MCF 10A (cell line): ENCODE measurements around the gene LIG1. TPM values are rescaled to one million over a fixed set of nuclear protein-coding genes. Genes with fewer than 3 reads are reported as not detected.

Experiments used
- BruUV-seq: library from RNA; stranded (reverse); fragments of 400-500 nt; replicated peaks from 2 replicates; lab custom pipeline; 2021; lab: Mats Ljungman, UMichigan
- CTCF ChIA-PET: fragments of 300-600 bp; sonication (Branson Sonifier 250); formaldehyde crosslinking; extraction: SDS; loops from one replicate; lab custom pipeline; 2021; ENCODE audit warnings: antibody characterized with exemption, inconsistent platforms; lab: Yijun Ruan, JAX
- POLR2A ChIA-PET: fragments of 300-600, 350-650 bp; sonication (Branson Sonifier 250); formaldehyde crosslinking; extraction: SDS; loops from one replicate; lab custom pipeline; 2020; ENCODE audit warnings: antibody characterized with exemption, inconsistent platforms; lab: Yijun Ruan, JAX
- DNase-seq: peaks from one replicate; pipeline ENCODE4 v3.0.0-alpha.2; 2018; ENCODE audit not compliant: unreplicated experiment
- H3K27ac Mint-ChIP-seq: one replicate; pipeline ENCODE4 v1.8.0; 2022; ENCODE audit warnings: mild to moderate bottlenecking, low read depth, mixed read lengths; ENCODE audit not compliant: unreplicated experiment
- H3K27me3 Mint-ChIP-seq: one replicate; pipeline ENCODE4 v1.8.0; 2022; ENCODE audit warnings: mixed read lengths; ENCODE audit not compliant: insufficient read depth, unreplicated experiment
- H3K36me3 Mint-ChIP-seq: one replicate; pipeline ENCODE4 v1.8.0; 2022; ENCODE audit warnings: mild to moderate bottlenecking, moderate library complexity, mixed read lengths; ENCODE audit not compliant: insufficient read depth, unreplicated experiment
- H3K4me1 Mint-ChIP-seq: one replicate; pipeline ENCODE4 v1.8.0; 2022; ENCODE audit warnings: mixed read lengths; ENCODE audit not compliant: insufficient read depth, unreplicated experiment
- H3K4me3 Mint-ChIP-seq: one replicate; pipeline ENCODE4 v1.8.0; 2022; ENCODE audit warnings: mild to moderate bottlenecking, moderate library complexity, mixed read lengths; ENCODE audit not compliant: unreplicated experiment
- H3K9me3 Mint-ChIP-seq: one replicate; pipeline ENCODE4 v1.8.0; 2022; ENCODE audit warnings: mixed read lengths; ENCODE audit not compliant: unreplicated experiment
- CTCF ChIP-seq: fragments of 200-600 bp; IDR thresholded peaks from one replicate; pipeline ENCODE4 v1.8.0; 2022; ENCODE audit warnings: antibody characterized with exemption, mild to moderate bottlenecking; ENCODE audit not compliant: unreplicated experiment
- intact Hi-C: fragments of 100-400 bp; cut with micrococcal nuclease; formaldehyde crosslinking; loops from 2 replicates; pipeline ENCODE4 v1.14.1; 2022
- total RNA-seq: library from RNA; stranded (reverse); gene quantifications from 2 replicates; pipeline ENCODE4 v1.2.3, GENCODE V29; 2022

Gene LIG1
- total RNA-seq, 1 experiment from 2014 or later: 14.6 TPM

GRCh38 chr19:48194844-48195830, 25.0 kb upstream of the LIG1 start:
- CTCF ChIA-PET: interaction anchor here (0.6 to 1.1 kb wide), 5 partner anchors 8 to 230 kb away, joined by 3 to 5 read pairs (median 3); no protein-coding TSS in a partner anchor
- POLR2A ChIA-PET: interaction anchor here (0.6 to 1.6 kb wide), 2 partner anchors 9 to 78 kb away, joined by 4 to 5 read pairs; no protein-coding TSS in a partner anchor
- intact Hi-C loops: no loop called here
- no TSS peak for BruUV-seq
- no peak for TF ChIP-seq CTCF
- Mint-ChIP-seq H3K4me3 (no peak overlapping the region), H3K9me3 (no peaks in the 10 kb centered on the region), H3K36me3 (peaks cover 6% of the 10 kb centered on the region), H3K27ac (no peak overlapping the region), H3K27me3 (no peaks in the 10 kb centered on the region), H3K4me1 (no peaks in the 10 kb centered on the region)
- no peak for DNase-seq

GRCh38 chr19:48194041-48194843, 24.1 kb upstream of the LIG1 start:
- H3K9me3 Mint-ChIP-seq: no peaks in the 10 kb centered on the region
- BruUV-seq: no TSS peak
- intact Hi-C loops: no loop called here
- DNase-seq: peak; percentile 27
- H3K4me1 Mint-ChIP-seq: no peaks in the 10 kb centered on the region
- POLR2A ChIA-PET: interaction anchor here (1.6 kb wide), 1 partner anchor 10 kb away, joined by 5 read pairs; no protein-coding TSS in a partner anchor
- CTCF ChIA-PET: interaction anchor here (0.6 to 1.1 kb wide), 3 partner anchors 9 to 14 kb away, joined by 3 to 5 read pairs (median 4); no protein-coding TSS in a partner anchor
- no peak overlapping the region for H3K4me3 Mint-ChIP-seq
- peaks cover 6% of the 10 kb centered on the region for H3K36me3 Mint-ChIP-seq
- peak; percentile 23 for TF ChIP-seq CTCF
- H3K27ac Mint-ChIP-seq: no peak overlapping the region
- no peaks in the 10 kb centered on the region for H3K27me3 Mint-ChIP-seq

GRCh38 chr19:48192750-48193149, 22.6 kb upstream of the LIG1 start:
- no TSS peak for BruUV-seq
- Mint-ChIP-seq H3K36me3 (peaks cover 15% of the 10 kb centered on the region), H3K4me1 (no peaks in the 10 kb centered on the region), H3K9me3 (no peaks in the 10 kb centered on the region), H3K4me3 (no peak overlapping the region), H3K27me3 (no peaks in the 10 kb centered on the region), H3K27ac (peak overlapping the region; percentile 46)
- no peak for DNase-seq
- ChIA-PET POLR2A (no interaction called here), CTCF (no interaction called here)
- intact Hi-C loops: no loop called here
- TF ChIP-seq CTCF: no peak
